DMS53 (cell line): ENCODE data around the gene TMEM212.
"Not testable (repeated sequence)": the region's sequence is repeated elsewhere in the genome, so short reads cannot be mapped to it uniquely, and the experiment has no call there.

ENCODE experiments used
- DNase-seq: peaks from one replicate; lab custom pipeline; 2025; lab: John Stamatoyannopoulos, UW

TMEM212 gene

GRCh38 chr3:171813278-171813896 is 29.8 kb upstream of the TMEM212 start:
- no peak for DNase-seq

GRCh38 chr3:171813897-171814460 is 29.2 kb upstream of the TMEM212 start:
- no peak for DNase-seq

GRCh38 chr3:171814662-171815061 is 28.5 kb upstream of the TMEM212 start:
- DNase-seq: not testable (repeated sequence)

GRCh38 chr3:171815973-171816595 is 27.1 kb upstream of the TMEM212 start:
- DNase-seq: no peak

GRCh38 chr3:171817074-171817800 is 25.9 kb upstream of the TMEM212 start:
- no peak for DNase-seq

- no peak for DNase-seq
Measured at GRCh38 chr3:171821044-171821443, 22.1 kb upstream of the TMEM212 start.

GRCh38 chr3:171821778-171822358 is 21.3 kb upstream of the TMEM212 start:
- DNase-seq: no peak

GRCh38 chr3:171822431-171823106 is 20.6 kb upstream of the TMEM212 start:
- no peak for DNase-seq

- no peak for DNase-seq
Measured at GRCh38 chr3:171824116-171824515, 19.0 kb upstream of the TMEM212 start.

GRCh38 chr3:171824824-171825221 is 18.3 kb upstream of the TMEM212 start:
- no peak for DNase-seq

GRCh38 chr3:171825222-171825828 is 17.8 kb upstream of the TMEM212 start:
- no peak for DNase-seq

- DNase-seq: no peak
Measured at GRCh38 chr3:171827385-171827784, 15.8 kb upstream of the TMEM212 start.

- no peak for DNase-seq
Measured at GRCh38 chr3:171827836-171828458, 15.2 kb upstream of the TMEM212 start.

GRCh38 chr3:171828902-171829770 is 14.0 kb upstream of the TMEM212 start:
- no peak for DNase-seq

- peak; percentile 87 for DNase-seq
Measured at GRCh38 chr3:171829841-171830517, 13.2 kb upstream of the TMEM212 start.

- DNase-seq: no peak
Measured at GRCh38 chr3:171830518-171830875, 12.7 kb upstream of the TMEM212 start.

- no peak for DNase-seq
Measured at GRCh38 chr3:171831936-171832335, 11.2 kb upstream of the TMEM212 start.

- no peak for DNase-seq
Measured at GRCh38 chr3:171832989-171833388, 10.2 kb upstream of the TMEM212 start.

- DNase-seq: peak; percentile 57
Measured at GRCh38 chr3:171833789-171834460, 9.2 kb upstream of the TMEM212 start.
